B cell (primary cell): ENCODE results near the gene DDX20. TPM values are rescaled to one million over a fixed set of nuclear protein-coding genes. Genes with fewer than 3 reads are reported as not detected.

Experiments
- ATAC-seq: fragments of 200-7000 bp; cut with Tn5 transposase; one replicate; pipeline ENCODE4 v1.10.0; 2021; ENCODE audit warnings: low read depth, mild to moderate bottlenecking, moderate number of reproducible peaks, moderate library complexity
- CTCF ChIA-PET: fragments of 350-600 bp; sonication (Branson Sonifier 250); formaldehyde crosslinking; loops from one replicate; lab custom pipeline; 2021; ENCODE audit warnings: antibody characterized with exemption, inconsistent platforms; lab: Charles Lee
- POLR2A ChIA-PET: fragments of 350-600 bp; sonication (Branson Sonifier 250); formaldehyde crosslinking; loops from one replicate; lab custom pipeline; 2021; ENCODE audit warnings: antibody characterized with exemption; lab: Charles Lee
- DNase-seq: peaks from one replicate; pipeline ENCODE4 v3.0.0; 2013
- H2AFZ ChIP-seq: 2 replicates; pipeline ENCODE4 v1.6.1; 2012; ENCODE audit warnings: mild to moderate bottlenecking, low read depth, low read length; ENCODE audit not compliant: insufficient read depth, poor library complexity, severe bottlenecking
- H3K27ac ChIP-seq, 2 donors: 1 replicate in 1 of 2; 2 replicates in 1 of 2; pipeline ENCODE4 v1.5.1; 2012 to 2013; ENCODE audit warnings: low read length in 2 of 2, mild to moderate bottlenecking in 2 of 2, moderate library complexity in 1 of 2
- H3K27me3 ChIP-seq, 4 experiments: fragments of 200-600 bp in 1 of 4; sonication (generic) in 1 of 4; replicated peaks in 1 of 4; 1 replicate in 2 of 4; 2 replicates in 2 of 4; pipeline versions ENCODE4 v1.6.1 to v1.7.0; 2013 to 2016; ENCODE audit warnings: low read length in 3 of 4, mild to moderate bottlenecking in 2 of 4, mixed read lengths in 1 of 4, moderate library complexity in 1 of 4; ENCODE audit not compliant: insufficient read depth in 4 of 4, control insufficient read depth in 3 of 4; ENCODE audit errors: control extremely low read depth in 1 of 4
- H3K36me3 ChIP-seq, 2 experiments: replicated peaks in 1 of 2; 1 replicate in 1 of 2; 2 replicates in 1 of 2; pipeline versions ENCODE4 v1.6.1 to v1.7.1; 2013; ENCODE audit warnings: low read length in 1 of 2; ENCODE audit not compliant: insufficient read depth in 2 of 2, control insufficient read depth in 1 of 2; ENCODE audit errors: control extremely low read depth in 1 of 2, extremely low read depth in 1 of 2
- H3K4me1 ChIP-seq, 2 donors: fragments of 200-600 bp in 1 of 2; sonication (generic) in 1 of 2; 1 replicate in 1 of 2; 2 replicates in 1 of 2; pipeline versions ENCODE4 v1.5.1 to v1.6.1; 2013 to 2017; ENCODE audit warnings: low read length in 2 of 2; ENCODE audit not compliant: control insufficient read depth in 2 of 2, insufficient read depth in 2 of 2
- H3K4me2 ChIP-seq: replicated peaks from 2 replicates; pipeline ENCODE3; 2012; ENCODE audit warnings: mild to moderate bottlenecking, low read depth, low read length; ENCODE audit not compliant: poor library complexity, severe bottlenecking
- H3K4me3 ChIP-seq, 5 experiments: fragments of 200-600 bp in 1 of 5; sonication (generic) in 1 of 5; 1 replicate in 3 of 5; 2 replicates in 2 of 5; pipeline versions ENCODE4 v1.5.1 to v1.7.0; 2011 to 2016; ENCODE audit warnings: low read length in 4 of 5, mild to moderate bottlenecking in 4 of 5, low read depth in 2 of 5, control low read depth in 1 of 5, moderate library complexity in 1 of 5; ENCODE audit not compliant: insufficient read depth in 1 of 5; ENCODE audit errors: control extremely low read depth in 1 of 5, extremely low read depth in 1 of 5
- H3K79me2 ChIP-seq: fragments of 200-600 bp; sonication (generic); one replicate; pipeline ENCODE4 v1.6.0; 2016; ENCODE audit warnings: low read length; ENCODE audit not compliant: control insufficient read depth, insufficient read depth
- H3K9ac ChIP-seq: fragments of 200-600 bp; sonication (generic); 2 replicates; pipeline ENCODE4 v1.6.1; 2017; ENCODE audit warnings: mild to moderate bottlenecking, low read length, moderate library complexity
- H3K9me3 ChIP-seq, 3 donors: one replicate each; pipeline versions ENCODE4 v1.6.1 to v1.7.1; 2013; ENCODE audit warnings: low read length in 2 of 3; ENCODE audit not compliant: control insufficient read depth in 2 of 3, insufficient read depth in 1 of 3; ENCODE audit errors: control extremely low read depth in 1 of 3
- H4K20me1 ChIP-seq: 2 replicates; pipeline ENCODE4 v1.6.0; 2012; ENCODE audit warnings: mild to moderate bottlenecking, low read length; ENCODE audit not compliant: insufficient read depth, control insufficient read depth, poor library complexity, severe bottlenecking
- H3K27ac Mint-ChIP-seq: one replicate; pipeline ENCODE4 v1.8.0; 2021; ENCODE audit warnings: mixed read lengths
- H3K27me3 Mint-ChIP-seq: one replicate; pipeline ENCODE4 v1.8.0; 2021; ENCODE audit warnings: mixed read lengths
- H3K4me1 Mint-ChIP-seq: one replicate; pipeline ENCODE4 v1.8.0; 2021; ENCODE audit warnings: mixed read lengths
- H3K4me3 Mint-ChIP-seq: one replicate; pipeline ENCODE4 v1.8.0; 2021; ENCODE audit warnings: mixed read lengths
- H3K9me3 Mint-ChIP-seq: one replicate; pipeline ENCODE4 v1.8.0; 2022; ENCODE audit warnings: mixed read lengths; ENCODE audit not compliant: insufficient read depth
- CTCF ChIP-seq: fragments of 200-600 bp; IDR thresholded peaks from one replicate; pipeline ENCODE4 v1.8.0; 2022; ENCODE audit warnings: antibody characterized with exemption, mild to moderate bottlenecking
- EZH2 ChIP-seq: IDR thresholded peaks from 2 replicates; pipeline ENCODE4 v1.6.1; 2012; ENCODE audit warnings: borderline replicate concordance, low read depth, mild to moderate bottlenecking, moderate library complexity, low read length; ENCODE audit not compliant: insufficient read depth, poor library complexity, severe bottlenecking
- WGBS: methylation state at CpG from one replicate; pipeline ENCODE4 v1.1.5; 2013; ENCODE audit warnings: missing lambda C conversion rate; ENCODE audit not compliant: insufficient coverage; 5-methylcytosine and 5-hydroxymethylcytosine counted together
- intact Hi-C: fragments of 100-400 bp; cut with micrococcal nuclease; formaldehyde crosslinking; loops from one replicate; pipeline ENCODE4 v1.10.0; 2022
- polyA plus RNA-seq: library from polyadenylated mRNA; depleted of rRNA; stranded (reverse); fragments of >200 nt; gene quantifications from 2 replicates; pipeline ENCODE4 v1.2.3, GENCODE V29; 2012
- total RNA-seq, 2 donors: library from RNA; stranded (reverse); fragments of 120-200 nt in 1 of 2; gene quantifications; 1 replicate in 1 of 2; 2 replicates in 1 of 2; pipeline versions ENCODE4 v1.2.3 to v1.2.4, GENCODE V29; 2013 to 2022

Gene DDX20
- total and polyA plus RNA-seq, 2 donors (not counting 1 experiment from before 2014, with no cell fraction given), result 5.7 to 24.6 TPM

- H3K4me3 Mint-ChIP-seq, result no peak overlapping the region
Observed at GRCh38 chr1:111719674-111720132, 36.0 kb upstream of the DDX20 start.

More at GRCh38 chr1:111719674-111720132, 36.0 kb upstream of the DDX20 start:
- Histone ChIP-seq H3K27me3 (no peaks in the 10 kb centered on the region), H2AFZ (no peak overlapping the region), H3K9ac (no peak overlapping the region), H3K27ac (no peak overlapping the region), H3K4me3 (no peak overlapping the region), H4K20me1 (no peaks in the 10 kb centered on the region), H3K4me1 (peaks cover 12 to 19% of the 10 kb centered on the region in 2 donors), H3K79me2 (no peaks in the 10 kb centered on the region), H3K4me2 (no peak overlapping the region), H3K9me3 (no peaks in the 10 kb centered on the region), H3K36me3 (peaks cover 2 to 9% of the 10 kb centered on the region in 2 experiments)
- ATAC-seq (no peak), DNase-seq (no peak)
- ChIA-PET CTCF (interaction anchor here (1.2 to 2.8 kb wide), 3 partner anchors 27 to 212 kb away, joined by 3 to 8 read pairs (median 3); no protein-coding TSS in a partner anchor), POLR2A (no interaction called here)
- intact Hi-C loops, result no loop called here
- Mint-ChIP-seq H3K9me3 (no peaks in the 10 kb centered on the region), H3K4me1 (peaks cover 18% of the 10 kb centered on the region), H3K27me3 (no peaks in the 10 kb centered on the region), H3K27ac (no peak overlapping the region)
- 89% methylated on average over 2 of the region's 4 CpGs for WGBS
- TF ChIP-seq EZH2 (no peak), CTCF (no peak)
